K562 (cell line): ENCODE measurements around the gene WDFY2. TPM values are rescaled to one million over a fixed set of nuclear protein-coding genes. Genes with fewer than 3 reads are reported as not detected.

Experiments used
- DPF2 ChIP-seq: fragments of 450-650 bp; IDR thresholded peaks from 2 replicates; pipeline ENCODE4 v1.6.1; 2016
- MEF2A ChIP-seq: IDR thresholded peaks from 2 replicates; pipeline ENCODE4 v1.6.1; 2011; ENCODE audit warnings: low read depth, mild to moderate bottlenecking, low read length, moderate library complexity; ENCODE audit not compliant: control insufficient read depth
- NFE2 ChIP-seq: IDR thresholded peaks from 2 replicates; pipeline ENCODE4 v1.6.1; 2014; ENCODE audit warnings: antibody characterized with exemption, low read depth
- RBM39 ChIP-seq: fragments of 200-400 bp; formaldehyde crosslinking; optimal IDR thresholded peaks from 2 replicates; pipeline ENCODE3; 2018; ENCODE audit warnings: low read depth, low read length
- SMAD2 ChIP-seq: fragments of 150-350 bp; IDR thresholded peaks from 2 replicates; pipeline ENCODE4 v1.6.1; 2014; ENCODE audit warnings: low read depth, mild to moderate bottlenecking, low read length
- TAF9B ChIP-seq: fragments of 450-650 bp; IDR thresholded peaks from 2 replicates; pipeline ENCODE4 v1.6.1; 2018; ENCODE audit warnings: mild to moderate bottlenecking; ENCODE audit not compliant: partially characterized antibody
- ZFP36 ChIP-seq: fragments of 150-350 bp; IDR thresholded peaks from 2 replicates; pipeline ENCODE4 v1.6.1; 2018; ENCODE audit warnings: low read length, low read depth; ENCODE audit not compliant: partially characterized antibody
- ZKSCAN1 ChIP-seq: fragments of 150-350 bp; IDR thresholded peaks from 2 replicates; pipeline ENCODE4 v1.6.1; 2016; ENCODE audit warnings: low read depth, low read length
- ZNF174 ChIP-seq: fragments of 250-450 bp; sonication (Bioruptor Pico); IDR thresholded peaks from 2 replicates; pipeline ENCODE4 v1.4.0; 2020; ENCODE audit warnings: mild to moderate bottlenecking
- ZNF408 ChIP-seq: fragments of 250-450 bp; sonication (Bioruptor Pico); IDR thresholded peaks from 2 replicates; pipeline ENCODE4 v1.4.0; 2020; ENCODE audit warnings: low read depth, mild to moderate bottlenecking, moderate library complexity
- ZNF507 ChIP-seq: conservative IDR thresholded peaks from 2 replicates; pipeline ENCODE4 v1.6.1; 2017; ENCODE audit warnings: missing genetic modification characterization, missing compliant biosample characterization
- polyA plus RNA-seq, 8 experiments: library from polyadenylated mRNA; depleted of rRNA in 4 of 8; stranded (reverse) in 5 of 8; unstranded in 3 of 8; fragments of >200 nt; fragmentation: Nextera tagmentation in 2 of 8; fragmentation: Illumina TruSeq in 1 of 8; extraction: Ambion mirVana in 2 of 8; extraction: Trizol in 1 of 8; gene quantifications; 2 replicates each; pipeline versions ENCODE4 v1.2.1 to v1.2.3, GENCODE V29; 2011 to 2014; ENCODE audit warnings: inconsistent platforms in 1 of 8, missing spikeins in 1 of 8
- total RNA-seq, 7 experiments: library from RNA; depleted of rRNA in 6 of 7; stranded (reverse); fragments of >200 nt in 6 of 7; fragmentation: Illumina TruSeq in 2 of 7; extraction: Trizol in 2 of 7; gene quantifications; 2 replicates each; pipeline versions ENCODE4 v1.2.1 to v1.2.3, GENCODE V29; 2011 to 2021; ENCODE audit warnings: low replicate concordance in 1 of 7
- TF ChIP-seq, protein P1 (sequence below): fragments of 250-450 bp; sonication (Bioruptor Pico); IDR thresholded peaks from 2 replicates; pipeline ENCODE4 v1.4.0; 2020; ENCODE audit warnings: borderline replicate concordance
- TF ChIP-seq, protein P2 (sequence below): fragments of 450-650 bp; formaldehyde crosslinking; IDR thresholded peaks from 2 replicates; pipeline ENCODE4 v1.4.0; 2022; ENCODE audit warnings: mild to moderate bottlenecking, moderate library complexity
- TF ChIP-seq, protein P3 (sequence below), 2 experiments: fragments of 450-650 bp in 1 of 2; sonication (generic) in 1 of 2; formaldehyde crosslinking in 1 of 2; IDR thresholded peaks in 1 of 2; conservative IDR thresholded peaks in 1 of 2; 2 replicates each; pipeline versions ENCODE4 v1.6.1 to v1.8.1; 2016 to 2023; ENCODE audit warnings: mild to moderate bottlenecking in 2 of 2, moderate library complexity in 2 of 2, inconsistent platforms in 1 of 2, missing genetic modification reagents in 1 of 2
- TF ChIP-seq, protein P4 (sequence below): fragments of 450-650 bp; formaldehyde crosslinking; IDR thresholded peaks from 2 replicates; pipeline ENCODE4 v1.4.0; 2020; ENCODE audit warnings: mild to moderate bottlenecking
- TF ChIP-seq, protein P5 (sequence below): fragments of 250-450 bp; sonication (Bioruptor Pico); IDR thresholded peaks from 2 replicates; pipeline ENCODE4 v1.8.0; 2022; ENCODE audit warnings: inconsistent platforms
- TF ChIP-seq, protein P6 (sequence below): fragments of 450-650 bp; formaldehyde crosslinking; IDR thresholded peaks from 2 replicates; pipeline ENCODE4 v1.4.0; 2020; ENCODE audit warnings: mild to moderate bottlenecking, mixed read lengths

Gene WDFY2
- total and polyA plus RNA-seq, 9 of the 15 experiments (the other 6 are each of a cell fraction or from before 2014, with no cell fraction given) = 0.66 to 6.4 (median 4.4) TPM

DNA sequence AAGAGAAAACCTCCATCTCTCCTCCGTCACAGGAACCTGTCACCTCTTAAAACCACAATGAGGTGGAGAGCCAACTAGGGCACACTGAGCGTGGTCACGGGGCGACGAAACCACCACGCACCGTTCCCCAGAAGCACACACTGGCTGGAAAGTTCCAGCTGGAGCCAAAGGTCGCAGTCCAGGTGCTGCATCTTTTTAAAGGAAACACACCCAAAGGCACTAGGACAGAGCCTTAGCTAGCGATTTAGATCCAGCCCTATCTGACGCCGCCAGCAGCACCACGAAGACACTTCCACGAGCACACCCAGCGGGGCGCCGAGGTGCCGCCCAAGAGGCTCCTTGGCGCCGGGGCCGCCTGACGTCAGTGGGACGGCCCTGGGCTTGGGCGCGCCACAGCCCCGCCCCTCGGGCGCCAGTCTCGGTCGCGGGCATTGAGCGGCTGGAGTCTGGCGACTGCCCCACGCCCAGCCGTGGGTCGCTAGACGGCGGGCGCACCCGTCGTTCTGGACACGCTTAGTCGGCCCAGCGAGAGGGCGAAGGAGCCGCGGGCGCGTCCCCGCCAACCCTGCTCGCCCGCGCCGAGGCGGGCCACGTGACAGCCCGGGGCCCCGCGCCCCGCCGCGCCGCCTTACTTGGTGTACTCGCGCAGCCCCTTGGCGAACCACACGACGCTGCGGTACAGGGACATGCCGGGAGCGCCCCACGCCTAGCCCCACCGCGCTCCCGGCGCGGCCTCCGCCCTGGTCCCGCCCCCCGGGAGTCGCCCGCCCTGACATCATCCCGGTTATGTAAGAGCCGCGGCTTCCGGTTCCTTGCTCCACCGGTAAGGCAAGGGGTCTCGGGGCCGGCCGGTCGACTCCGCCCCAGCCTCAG, 219.4 kb downstream of the WDFY2 start, which contains the start of gene DHRS12 (continued):
- TF ChIP-seq, protein P1, sequence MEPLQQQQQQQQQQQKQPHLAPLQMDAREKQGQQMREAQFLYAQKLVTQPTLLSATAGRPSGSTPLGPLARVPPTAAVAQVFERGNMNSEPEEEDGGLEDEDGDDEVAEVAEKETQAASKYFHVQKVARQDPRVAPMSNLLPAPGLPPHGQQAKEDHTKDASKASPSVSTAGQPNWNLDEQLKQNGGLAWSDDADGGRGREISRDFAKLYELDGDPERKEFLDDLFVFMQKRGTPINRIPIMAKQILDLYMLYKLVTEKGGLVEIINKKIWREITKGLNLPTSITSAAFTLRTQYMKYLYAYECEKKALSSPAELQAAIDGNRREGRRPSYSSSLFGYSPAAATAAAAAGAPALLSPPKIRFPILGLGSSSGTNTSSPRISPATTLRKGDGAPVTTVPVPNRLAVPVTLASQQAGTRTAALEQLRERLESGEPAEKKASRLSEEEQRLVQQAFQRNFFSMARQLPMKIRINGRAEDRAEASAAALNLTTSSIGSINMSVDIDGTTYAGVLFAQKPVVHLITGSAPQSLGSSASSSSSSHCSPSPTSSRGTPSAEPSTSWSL (CRISPR knock-in tag) = no peak
- TF ChIP-seq, protein P2, sequence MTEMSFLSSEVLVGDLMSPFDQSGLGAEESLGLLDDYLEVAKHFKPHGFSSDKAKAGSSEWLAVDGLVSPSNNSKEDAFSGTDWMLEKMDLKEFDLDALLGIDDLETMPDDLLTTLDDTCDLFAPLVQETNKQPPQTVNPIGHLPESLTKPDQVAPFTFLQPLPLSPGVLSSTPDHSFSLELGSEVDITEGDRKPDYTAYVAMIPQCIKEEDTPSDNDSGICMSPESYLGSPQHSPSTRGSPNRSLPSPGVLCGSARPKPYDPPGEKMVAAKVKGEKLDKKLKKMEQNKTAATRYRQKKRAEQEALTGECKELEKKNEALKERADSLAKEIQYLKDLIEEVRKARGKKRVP (CRISPR knock-in tag) = no peak
- no peak for TF ChIP-seq NFE2
- no peak for TF ChIP-seq SMAD2
- TF ChIP-seq RBM39 = no peak
- TF ChIP-seq ZFP36 = no peak
- TF ChIP-seq, protein P3, sequence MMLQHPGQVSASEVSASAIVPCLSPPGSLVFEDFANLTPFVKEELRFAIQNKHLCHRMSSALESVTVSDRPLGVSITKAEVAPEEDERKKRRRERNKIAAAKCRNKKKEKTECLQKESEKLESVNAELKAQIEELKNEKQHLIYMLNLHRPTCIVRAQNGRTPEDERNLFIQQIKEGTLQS (IDR thresholded peaks at IDR 0.05) = peak; percentile 84
- TF ChIP-seq, protein P3 (CRISPR knock-in tag; conservative IDR thresholded peaks at IDR 0.05) = no peak
- 0 out of 2 replicates have a peak, but pooled peaks have one; percentile 40 for TF ChIP-seq ZKSCAN1
- TF ChIP-seq, protein P4, sequence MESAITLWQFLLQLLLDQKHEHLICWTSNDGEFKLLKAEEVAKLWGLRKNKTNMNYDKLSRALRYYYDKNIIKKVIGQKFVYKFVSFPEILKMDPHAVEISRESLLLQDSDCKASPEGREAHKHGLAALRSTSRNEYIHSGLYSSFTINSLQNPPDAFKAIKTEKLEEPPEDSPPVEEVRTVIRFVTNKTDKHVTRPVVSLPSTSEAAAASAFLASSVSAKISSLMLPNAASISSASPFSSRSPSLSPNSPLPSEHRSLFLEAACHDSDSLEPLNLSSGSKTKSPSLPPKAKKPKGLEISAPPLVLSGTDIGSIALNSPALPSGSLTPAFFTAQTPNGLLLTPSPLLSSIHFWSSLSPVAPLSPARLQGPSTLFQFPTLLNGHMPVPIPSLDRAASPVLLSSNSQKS = no peak
- no peak for TF ChIP-seq MEF2A
- no peak for TF ChIP-seq ZNF174 (CRISPR knock-in tag)
- TF ChIP-seq, protein P5, sequence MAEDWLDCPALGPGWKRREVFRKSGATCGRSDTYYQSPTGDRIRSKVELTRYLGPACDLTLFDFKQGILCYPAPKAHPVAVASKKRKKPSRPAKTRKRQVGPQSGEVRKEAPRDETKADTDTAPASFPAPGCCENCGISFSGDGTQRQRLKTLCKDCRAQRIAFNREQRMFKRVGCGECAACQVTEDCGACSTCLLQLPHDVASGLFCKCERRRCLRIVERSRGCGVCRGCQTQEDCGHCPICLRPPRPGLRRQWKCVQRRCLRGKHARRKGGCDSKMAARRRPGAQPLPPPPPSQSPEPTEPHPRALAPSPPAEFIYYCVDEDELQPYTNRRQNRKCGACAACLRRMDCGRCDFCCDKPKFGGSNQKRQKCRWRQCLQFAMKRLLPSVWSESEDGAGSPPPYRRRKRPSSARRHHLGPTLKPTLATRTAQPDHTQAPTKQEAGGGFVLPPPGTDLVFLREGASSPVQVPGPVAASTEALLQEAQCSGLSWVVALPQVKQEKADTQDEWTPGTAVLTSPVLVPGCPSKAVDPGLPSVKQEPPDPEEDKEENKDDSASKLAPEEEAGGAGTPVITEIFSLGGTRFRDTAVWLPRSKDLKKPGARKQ (CRISPR knock-in tag) = no peak
- TF ChIP-seq DPF2 = peak; percentile 76
- no peak for TF ChIP-seq ZNF507 (tag)
- no peak for TF ChIP-seq ZNF408 (CRISPR knock-in tag)
- TF ChIP-seq, protein P6, sequence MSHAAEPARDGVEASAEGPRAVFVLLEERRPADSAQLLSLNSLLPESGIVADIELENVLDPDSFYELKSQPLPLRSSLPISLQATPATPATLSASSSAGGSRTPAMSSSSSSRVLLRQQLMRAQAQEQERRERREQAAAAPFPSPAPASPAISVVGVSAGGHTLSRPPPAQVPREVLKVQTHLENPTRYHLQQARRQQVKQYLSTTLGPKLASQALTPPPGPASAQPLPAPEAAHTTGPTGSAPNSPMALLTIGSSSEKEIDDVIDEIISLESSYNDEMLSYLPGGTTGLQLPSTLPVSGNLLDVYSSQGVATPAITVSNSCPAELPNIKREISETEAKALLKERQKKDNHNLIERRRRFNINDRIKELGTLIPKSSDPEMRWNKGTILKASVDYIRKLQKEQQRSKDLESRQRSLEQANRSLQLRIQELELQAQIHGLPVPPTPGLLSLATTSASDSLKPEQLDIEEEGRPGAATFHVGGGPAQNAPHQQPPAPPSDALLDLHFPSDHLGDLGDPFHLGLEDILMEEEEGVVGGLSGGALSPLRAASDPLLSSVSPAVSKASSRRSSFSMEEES (CRISPR knock-in tag) = no peak
- TF ChIP-seq TAF9B = no peak
